Measurements from ENCODE around the gene GASK1A.

GASK1A gene

GRCh38 chr3:43094381-43094780, 115.3 kb downstream of the GASK1A start:
- DNase-seq: no peak

- DNase-seq: no peak
Observed at GRCh38 chr3:43094851-43095250, 115.7 kb downstream of the GASK1A start.

- DNase-seq: no peak
Observed at GRCh38 chr3:43095370-43095769, 116.3 kb downstream of the GASK1A start.

GRCh38 chr3:43096761-43097160, 117.7 kb downstream of the GASK1A start:
- DNase-seq: no peak

GRCh38 chr3:43097400-43098080, 118.4 kb downstream of the GASK1A start:
- DNase-seq: no peak

GRCh38 chr3:43098761-43099160, 119.7 kb downstream of the GASK1A start:
- DNase-seq: no peak

GRCh38 chr3:43102773-43103480, 123.8 kb downstream of the GASK1A start:
- DNase-seq: no peak

- no peak for DNase-seq
Observed at GRCh38 chr3:43104039-43104438, 124.9 kb downstream of the GASK1A start.

GRCh38 chr3:43104660-43105595, 125.8 kb downstream of the GASK1A start:
- no peak for DNase-seq

- peak; percentile 86 for DNase-seq
Observed at GRCh38 chr3:43105596-43106292, 126.6 kb downstream of the GASK1A start, which contains the start of gene POMGNT2. POMGNT2 (minus strand) TSS chr3:43106079; CDS start chr3:43081431, 24,648 bp downstream.

- no peak for DNase-seq
Observed at GRCh38 chr3:43106293-43106628, 127.2 kb downstream of the GASK1A start.

Data from activated gamma-delta T cell treated with Interleukin-2 at 50 U/mL for 16 hours (primary cell).